ENCODE results near the gene NR6A1.

NR6A1 gene

DNA sequence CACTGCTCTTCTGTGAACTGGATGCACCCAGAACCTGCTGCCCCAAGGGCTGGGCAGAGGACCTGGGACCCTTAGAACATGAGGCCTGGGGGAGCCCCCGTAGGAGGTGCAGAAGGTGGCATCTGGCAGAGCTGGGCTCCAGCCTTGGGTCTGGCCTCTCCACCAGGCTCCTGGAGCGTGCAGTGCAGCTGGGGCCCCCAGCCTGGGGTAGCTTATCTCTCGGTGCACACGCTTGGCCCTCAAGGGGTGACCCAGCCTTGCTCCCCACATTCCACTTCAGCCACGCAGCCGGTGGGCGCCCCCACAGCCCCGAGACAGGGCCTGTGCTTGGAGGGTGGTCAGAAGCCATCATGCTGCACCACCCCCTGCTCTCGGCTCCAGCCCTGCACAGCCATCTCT, 258.3 kb downstream of the NR6A1 start:
- no peak for DNase-seq

DNA sequence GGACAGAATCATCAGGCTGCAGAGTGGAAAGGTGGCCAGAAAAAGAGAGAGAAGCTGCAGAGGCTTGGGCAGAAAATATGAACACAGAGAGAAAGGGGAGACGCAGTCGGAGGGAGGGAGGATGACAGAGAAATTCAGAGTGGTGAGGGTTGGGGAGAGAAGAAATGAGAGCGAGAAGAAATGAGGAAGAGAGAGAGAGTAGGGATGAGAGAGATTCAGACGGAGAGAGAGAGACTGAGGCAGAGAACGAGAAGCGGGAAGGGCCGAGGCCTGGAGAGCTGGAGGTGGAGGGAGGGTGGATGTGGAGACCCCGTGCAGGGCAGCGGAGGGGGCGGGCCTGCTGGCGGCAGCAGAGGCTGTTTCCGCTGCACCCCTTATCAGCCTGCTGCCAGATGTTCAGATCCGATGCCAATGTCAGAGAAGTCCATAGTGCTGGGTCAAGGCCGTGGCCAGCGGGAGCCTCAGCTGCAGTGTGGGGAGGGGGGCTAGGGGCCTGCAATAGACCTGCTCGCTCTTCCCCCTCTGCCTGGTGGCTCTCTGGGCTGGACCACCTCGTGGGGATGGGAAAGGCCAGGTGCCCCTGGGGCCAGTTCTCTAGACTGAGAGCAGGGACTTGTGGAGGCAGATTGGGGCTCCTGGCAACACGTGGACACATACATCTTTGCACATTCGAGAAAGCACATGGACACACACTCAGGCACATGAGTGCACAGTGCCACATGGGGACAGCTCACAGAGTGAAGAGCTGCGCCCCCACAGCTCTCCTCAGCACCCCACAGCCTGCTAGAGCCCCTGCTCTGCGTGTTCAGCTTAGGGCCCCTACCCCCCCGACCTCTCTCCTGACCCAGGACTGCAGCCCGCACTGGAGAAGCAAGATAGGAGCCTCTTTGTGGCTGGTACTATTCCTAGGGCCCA, 259.0 kb downstream of the NR6A1 start:
- no peak for DNase-seq

DNA sequence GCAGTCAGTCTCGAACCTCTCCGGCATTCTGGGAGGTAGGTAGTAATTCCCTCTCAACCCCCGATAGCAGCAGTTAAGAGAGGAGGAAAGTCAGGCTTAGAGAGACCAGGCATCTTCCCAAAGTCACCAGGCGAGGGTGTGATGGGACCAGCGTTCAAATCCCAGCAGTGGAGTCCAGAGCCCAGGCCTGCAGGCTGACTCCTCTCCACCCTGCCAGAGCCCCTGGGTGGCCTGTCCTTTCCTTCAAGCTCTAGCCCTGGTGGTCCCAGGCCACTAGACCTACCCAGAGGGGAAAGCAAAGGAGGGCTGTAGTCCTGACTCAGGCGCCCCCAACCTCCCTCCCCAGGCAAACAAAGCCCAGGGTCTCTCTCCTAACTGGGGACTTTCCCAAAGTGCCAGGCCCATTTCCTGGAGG, 259.7 kb downstream of the NR6A1 start:
- no peak for DNase-seq

- no peak for DNase-seq
Measured at GRCh38 chr9:124510650-124511425, 260.3 kb downstream of the NR6A1 start.

DNA sequence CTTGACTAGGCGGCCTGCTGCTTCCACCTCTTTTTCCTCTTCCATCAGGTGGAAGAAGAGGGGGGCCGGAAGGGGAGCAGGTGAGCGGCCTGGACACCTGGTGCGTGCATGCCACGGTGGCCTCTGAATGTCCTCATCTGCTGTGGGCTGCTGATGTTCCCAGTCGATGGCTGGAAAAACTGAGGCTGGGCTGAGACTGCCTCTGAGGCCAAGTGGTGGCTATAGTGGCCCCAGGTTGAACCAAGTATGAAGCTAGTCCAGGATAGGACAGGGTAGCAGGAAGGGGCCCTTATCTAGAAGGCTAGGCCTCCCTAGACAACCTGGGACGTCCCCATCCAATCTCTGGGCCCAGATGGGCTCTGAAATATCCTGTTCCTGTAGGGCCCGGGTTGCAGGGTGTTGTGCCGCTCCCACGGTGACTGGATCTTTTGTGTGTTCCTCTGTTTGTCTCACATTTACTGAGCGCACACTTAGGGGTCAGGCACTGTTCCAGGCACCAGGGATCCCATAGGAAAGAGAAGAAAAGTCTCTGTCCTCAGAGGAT, 263.2 kb downstream of the NR6A1 start:
- no peak for DNase-seq

DNA sequence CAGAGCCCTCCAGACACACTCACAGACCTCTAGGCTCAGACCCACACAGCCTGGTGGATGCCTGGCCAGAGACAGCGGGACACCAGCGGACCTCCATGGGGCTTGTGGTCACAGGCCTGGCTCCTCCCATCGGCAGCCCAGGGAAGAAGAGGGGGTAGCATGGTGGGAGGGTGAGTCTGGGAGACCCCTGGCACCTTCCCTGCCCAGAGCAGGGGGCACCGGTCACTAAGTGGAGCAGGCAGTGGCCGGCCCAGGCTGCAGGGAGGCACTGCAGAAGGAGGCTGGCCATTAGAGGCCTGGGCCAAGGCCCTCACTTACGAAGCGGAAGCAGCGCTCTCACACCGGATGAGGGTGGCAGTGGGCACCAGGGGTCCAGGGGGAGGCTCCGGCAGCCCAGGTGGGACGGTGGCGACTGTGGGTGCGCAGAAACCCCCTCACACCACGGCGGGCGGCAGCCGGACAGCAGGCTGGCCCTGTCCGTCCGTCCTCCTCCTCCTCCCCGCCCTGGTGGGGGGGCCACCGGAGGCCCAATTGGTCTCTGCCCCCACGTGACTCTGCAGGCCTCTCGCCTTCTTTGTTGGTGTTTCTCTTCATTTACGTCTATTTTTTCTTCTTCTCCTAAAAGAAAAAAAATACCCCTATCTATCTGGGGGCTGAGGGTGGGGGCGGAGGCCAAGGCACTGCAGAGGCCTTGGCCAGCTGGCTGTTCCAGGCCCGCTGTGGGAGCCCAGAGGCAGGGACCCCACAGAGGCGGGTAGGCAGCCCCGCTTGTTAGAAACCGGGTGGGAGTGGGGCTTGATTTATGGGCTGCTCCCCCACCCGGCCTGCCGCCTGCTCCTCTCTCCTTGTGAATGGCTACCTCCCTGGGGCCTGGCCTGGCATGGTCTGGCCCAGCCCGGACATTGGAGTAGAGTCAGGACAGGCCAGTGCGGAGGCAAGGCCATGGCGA, 263.9 kb downstream of the NR6A1 start, which contains the start of gene NR5A1:
NR5A1 (minus strand) TSS at position 469 of the 949 bp plus-strand sequence. CDS start 4,004 bp downstream, outside the sequence.
- DNase-seq: no peak

GRCh38 chr9:124506433-124506832, 264.7 kb downstream of the NR6A1 start:
- no peak for DNase-seq

GRCh38 chr9:124505901-124506346, 265.2 kb downstream of the NR6A1 start:
- no peak for DNase-seq

DNA sequence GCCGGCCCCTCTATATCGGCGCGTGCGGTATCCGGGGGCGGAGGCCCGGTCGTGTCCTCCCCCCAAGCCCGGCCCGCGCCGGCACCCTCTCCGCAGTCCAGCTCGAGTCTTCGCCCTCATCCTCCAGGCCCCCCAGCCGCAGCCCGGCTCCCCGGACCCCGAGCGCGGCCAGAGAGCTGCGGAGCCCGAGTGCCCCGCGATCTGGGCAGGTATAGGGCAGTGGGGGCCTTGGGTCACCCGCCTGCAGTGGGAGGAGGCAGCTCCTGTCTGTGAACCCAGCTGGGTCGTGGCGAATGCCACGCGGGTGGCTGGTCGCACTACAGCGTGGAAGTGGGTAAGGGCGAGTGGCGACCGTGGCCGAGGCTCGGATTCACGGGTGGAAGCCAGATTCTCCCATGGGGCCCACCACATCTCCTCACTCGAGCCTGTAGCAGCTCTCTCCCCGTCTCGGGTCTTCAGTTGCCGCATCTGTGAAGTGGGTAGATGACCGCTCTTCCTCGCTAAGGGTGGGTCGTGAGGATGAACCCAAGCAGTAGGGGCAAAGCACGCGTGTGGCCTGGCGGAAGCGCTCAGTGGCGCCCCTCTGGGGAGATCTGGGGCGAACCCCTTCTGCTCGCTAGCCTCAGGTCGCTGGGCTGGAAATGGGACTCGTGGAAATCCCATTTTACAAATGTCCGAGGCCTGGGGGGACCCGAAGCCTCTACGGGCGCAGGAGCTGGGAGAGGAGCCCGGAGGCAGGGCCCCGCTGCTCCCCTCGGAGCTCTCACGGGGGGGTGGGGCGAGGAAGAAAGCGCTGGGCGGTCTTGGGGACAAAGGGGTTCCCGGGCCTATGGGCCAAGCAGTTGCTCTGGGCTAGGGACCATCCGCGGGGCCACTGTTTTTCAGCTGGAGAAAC, 265.9 kb downstream of the NR6A1 start:
- DNase-seq: no peak

- no peak for DNase-seq
Measured at GRCh38 chr9:124504530-124505005, 266.5 kb downstream of the NR6A1 start.

GRCh38 chr9:124503713-124504529, 267.2 kb downstream of the NR6A1 start:
- no peak for DNase-seq

DNA sequence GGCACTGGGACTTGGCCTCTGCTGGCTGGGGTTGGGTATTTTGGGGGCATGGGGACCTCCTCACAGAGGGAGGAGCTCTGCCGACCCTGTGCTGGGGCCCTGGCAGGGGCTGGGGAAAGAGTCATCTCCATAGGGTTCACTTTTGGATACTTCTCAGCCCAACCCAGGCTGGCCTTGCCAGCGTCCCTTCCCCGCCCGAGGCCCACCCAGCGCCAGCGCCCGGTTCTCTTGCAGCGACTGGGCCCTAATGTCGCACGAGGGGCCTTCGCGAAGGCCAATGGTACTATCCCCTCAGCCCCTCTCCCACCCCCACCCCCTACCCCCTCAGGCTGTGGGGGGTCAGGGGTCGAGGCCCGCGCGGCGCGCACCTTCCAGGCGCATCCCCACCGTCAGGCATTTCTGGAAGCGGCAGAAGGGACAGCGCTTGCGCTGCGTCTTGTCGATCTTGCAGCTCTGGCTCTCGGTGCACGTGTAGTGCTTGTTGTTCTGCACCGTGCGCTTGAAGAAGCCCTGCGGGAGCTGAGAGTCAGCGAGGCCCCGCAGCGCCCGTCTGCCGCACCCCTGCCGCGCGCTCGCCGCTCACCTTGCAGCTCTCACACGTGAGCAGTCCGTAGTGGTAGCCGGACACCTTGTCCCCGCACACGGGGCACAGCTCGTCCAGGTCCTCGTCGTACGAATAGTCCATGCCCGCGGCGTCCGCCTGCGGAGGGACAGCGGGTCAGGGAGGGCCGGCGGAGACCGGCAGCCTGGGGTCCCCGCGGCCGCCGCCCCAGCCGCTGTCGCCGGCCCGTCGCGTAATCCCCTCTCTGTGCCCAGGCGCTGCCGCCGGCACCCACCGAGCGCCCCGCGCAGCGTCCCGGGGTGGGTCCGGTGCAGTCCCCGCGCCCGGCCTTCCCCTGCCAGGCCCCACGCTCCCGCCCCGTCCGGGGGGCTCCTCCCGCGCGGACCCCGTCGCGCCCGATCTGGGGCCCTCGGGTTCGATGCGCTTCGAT, 268.1 kb downstream of the NR6A1 start:
- no peak for DNase-seq

GRCh38 chr9:124501771-124502320, 269.3 kb downstream of the NR6A1 start:
- no peak for DNase-seq

DNA sequence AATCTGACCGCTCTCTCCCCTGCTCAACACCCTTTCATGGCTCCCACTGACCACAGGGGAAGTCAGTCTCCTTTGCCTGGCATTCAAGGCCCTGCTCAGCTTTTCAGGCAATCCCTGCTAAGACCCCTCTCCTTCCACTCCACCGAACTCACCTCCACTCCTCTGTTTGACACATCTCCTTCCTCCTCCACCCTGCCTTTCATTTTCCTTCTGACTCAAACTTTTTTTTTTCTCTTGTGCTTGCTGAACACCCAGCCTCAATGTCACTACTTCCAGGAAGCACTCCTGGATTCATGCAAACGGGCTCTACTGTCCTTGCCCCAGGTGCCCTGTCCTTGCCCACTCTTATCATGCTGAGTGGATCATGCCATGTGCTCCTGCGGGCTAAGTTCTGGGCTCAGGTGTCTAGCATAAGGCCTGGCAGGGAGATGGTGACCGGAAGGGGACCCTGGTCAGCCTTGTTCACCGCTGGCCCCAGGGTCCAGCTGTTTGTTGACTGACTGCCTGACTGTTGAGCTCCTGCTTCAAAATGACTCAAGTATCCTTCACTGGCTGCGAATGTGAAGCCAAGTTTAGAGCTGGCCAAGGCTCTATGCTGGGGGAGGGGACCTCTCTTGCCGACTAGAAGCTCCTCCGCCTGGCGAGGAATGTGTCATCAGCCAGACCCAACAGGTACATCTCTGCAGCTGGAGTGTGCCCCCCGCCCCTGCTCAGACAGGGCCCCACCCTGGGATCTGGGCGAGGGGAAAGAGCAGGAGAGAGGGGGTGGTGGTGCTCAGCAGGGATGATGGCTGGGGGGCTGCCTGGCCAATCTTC, 270.1 kb downstream of the NR6A1 start:
- DNase-seq: no peak

DNA sequence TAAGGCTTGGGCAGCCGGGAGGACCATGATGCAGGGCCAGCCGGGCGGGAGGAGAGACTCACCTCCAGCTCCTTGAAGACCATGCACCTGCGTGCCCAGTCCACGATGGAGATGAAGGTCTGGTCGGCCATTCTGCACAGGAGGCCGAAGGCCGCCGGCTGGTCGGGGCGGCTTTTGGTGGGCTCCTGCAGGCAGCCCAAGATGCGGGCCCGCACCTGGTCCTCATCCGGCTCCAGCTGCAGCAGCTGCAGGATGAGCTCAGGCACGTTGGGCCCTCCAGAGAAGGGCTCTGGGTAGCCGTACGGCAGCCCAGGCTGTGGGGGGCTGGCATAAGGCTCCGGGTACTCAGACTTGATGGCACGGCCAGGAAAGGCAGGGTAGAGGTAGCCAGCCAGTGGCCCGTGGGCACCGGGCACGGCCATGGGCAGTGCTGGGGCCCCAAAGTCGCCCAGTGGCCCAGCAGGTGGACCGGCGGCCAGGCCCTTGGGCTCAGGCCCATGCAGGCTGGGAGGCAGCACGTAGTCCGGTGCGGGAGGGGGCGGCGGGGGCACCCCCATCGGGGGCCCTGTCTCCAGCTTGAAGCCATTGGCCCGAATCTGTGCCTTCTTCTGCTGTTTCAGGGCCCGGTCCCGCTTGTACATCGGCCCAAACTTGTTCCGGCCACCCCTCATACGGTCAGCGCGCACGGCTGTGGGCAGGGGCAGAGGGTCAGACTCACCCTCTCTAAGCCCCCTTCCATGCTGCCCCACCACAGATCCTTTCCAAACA, 270.9 kb downstream of the NR6A1 start:
- DNase-seq: no peak

- DNase-seq: no peak
Measured at GRCh38 chr9:124499216-124499615, 271.9 kb downstream of the NR6A1 start.
